Fibroblast of skin of right quadriceps (primary cell): ENCODE measurements around the gene AGAP1.

ENCODE experiments used
- DNase-seq: peaks from one replicate; pipeline ENCODE4 v3.0.0-alpha.2; 2013

AGAP1 gene

DNA sequence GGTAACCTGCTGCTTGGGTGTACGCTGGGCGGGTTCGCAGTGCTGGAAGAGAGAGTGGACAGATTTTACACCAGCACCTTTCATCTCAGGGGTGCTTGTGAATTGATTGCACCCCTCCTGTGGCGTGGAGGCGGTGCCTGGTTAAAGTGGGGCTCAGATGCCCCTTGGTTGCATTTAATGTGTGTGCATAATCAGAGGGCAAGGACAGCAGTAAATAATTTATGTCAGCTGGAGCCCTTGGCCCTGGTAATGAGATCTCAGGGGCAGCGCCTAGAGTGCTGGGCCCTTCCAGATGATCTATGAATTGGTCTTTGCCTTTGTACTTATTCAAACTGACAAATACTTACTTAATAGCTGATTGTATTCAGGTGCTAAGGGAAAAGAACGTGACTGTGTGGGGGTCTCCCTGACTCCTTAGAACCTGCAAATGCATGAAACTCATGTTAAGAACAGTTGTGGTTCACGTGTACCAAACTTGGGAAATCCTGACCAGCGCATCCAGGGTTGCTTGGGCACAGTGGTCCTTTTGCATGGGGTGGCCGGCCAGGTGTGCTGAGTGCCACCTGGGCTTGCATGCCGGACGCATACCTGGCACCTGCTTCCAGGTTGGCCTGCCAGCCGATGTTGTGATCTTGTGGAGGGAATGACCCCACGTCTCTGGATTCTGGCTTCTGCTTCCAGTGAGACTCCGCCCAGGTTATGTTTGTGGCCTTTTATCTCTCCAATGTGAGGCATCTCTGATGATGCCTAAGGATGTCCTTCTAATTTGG, 118.5 kb downstream of the AGAP1 start:
- DNase-seq, result no peak

DNA sequence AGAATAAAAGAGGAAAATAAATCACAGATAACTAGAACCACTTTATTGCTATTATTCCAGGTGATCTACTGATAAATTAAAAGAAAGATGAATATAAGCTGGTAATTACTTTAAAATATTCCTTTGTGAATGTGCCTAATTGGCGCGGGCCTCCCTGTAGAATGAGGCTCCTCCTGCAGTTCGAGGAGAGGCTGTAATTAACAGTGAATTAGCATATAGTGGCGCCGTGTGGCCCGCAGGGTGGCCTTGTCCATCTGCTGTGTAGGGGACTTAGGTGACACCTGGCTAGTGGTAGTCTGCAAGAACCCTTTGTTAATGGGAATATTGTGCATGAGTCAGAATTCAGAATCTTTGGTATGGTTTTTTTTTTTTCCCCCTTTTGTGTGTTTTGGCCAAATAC, 119.8 kb downstream of the AGAP1 start:
- DNase-seq, result no peak

GRCh38 chr2:235614176-235614860, 120.5 kb downstream of the AGAP1 start:
- DNase-seq, result no peak

- peak; percentile 85 for DNase-seq
Measured at GRCh38 chr2:235614900-235615712, 121.3 kb downstream of the AGAP1 start.

DNA sequence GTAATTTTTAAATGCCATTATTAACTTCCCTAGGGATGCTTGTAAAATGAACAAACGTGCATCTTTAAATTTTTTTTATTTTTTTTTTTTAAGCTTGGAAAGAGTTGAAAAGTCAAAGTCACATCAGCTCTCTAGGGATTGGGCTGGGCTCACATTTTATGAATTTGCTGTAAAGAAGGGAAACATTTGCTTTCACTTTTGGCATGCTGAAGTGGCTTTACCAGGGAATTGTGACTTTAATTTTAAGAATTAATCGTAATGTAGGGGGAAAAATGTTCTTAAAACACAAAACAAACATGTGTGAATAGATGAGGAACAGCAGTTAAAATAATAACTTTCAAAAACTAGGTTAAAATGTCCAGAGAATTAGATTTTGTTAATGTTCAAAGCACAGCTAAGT, 123.0 kb downstream of the AGAP1 start:
- peak; percentile 23 for DNase-seq

DNA sequence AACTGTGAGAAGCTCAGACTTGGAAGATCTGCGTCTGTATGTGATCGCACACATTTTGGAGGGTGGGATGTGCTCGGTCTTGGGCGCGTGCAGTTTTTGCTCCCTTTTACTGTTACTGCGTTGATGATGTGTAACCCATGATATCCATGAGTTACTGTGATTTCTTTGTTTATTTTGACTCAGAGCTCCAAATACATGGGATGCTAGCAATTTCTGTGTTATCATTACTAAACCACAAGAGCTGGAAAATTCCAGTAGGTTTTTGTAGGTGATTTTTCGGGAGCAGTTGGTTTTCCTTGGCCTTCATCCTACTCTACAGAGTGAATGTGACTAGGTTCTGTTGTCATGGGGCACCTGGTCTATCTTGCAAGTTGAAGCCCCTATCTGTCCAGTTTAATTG, 124.2 kb downstream of the AGAP1 start:
- DNase-seq, result peak; percentile 60

DNA sequence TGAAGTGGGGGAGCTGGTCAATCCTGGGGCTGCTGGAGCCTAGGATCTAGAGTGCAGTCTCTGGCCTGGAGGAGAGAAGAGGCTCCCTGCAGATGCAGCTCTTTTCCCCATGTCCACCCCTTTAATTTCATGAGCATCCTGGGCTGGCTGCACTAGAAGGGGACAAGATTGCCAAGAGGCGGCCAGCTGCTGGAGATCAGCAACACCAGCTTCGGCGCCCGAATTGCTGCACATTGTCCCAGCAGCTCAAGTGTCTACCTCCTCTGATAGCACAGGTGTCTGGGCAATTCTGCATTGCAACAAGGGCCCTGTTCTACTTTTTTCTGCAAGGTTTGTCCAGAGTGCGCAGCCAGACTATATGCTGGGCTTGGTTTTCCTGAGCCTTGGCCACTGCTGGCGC, 125.7 kb downstream of the AGAP1 start:
- no peak for DNase-seq

DNA sequence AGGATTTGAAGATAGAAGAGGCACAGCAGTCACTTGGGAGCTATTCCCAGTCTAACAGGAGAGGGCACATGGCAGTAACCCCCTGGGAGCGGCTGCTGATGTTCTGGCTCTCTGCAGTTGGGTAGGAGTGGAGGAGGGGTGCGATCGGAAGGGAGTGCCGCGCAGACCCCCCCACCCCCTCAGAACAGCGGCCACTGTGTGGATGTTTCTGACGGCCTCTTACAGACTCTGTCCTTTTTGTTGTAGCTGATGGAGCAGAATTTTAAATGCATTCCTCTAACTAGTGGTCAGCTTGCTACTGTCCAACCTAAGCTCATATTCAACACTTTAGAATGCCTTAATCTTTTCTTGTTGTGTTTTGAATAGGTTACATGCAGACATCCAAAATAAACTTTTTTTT, 127.9 kb downstream of the AGAP1 start:
- no peak for DNase-seq

DNA sequence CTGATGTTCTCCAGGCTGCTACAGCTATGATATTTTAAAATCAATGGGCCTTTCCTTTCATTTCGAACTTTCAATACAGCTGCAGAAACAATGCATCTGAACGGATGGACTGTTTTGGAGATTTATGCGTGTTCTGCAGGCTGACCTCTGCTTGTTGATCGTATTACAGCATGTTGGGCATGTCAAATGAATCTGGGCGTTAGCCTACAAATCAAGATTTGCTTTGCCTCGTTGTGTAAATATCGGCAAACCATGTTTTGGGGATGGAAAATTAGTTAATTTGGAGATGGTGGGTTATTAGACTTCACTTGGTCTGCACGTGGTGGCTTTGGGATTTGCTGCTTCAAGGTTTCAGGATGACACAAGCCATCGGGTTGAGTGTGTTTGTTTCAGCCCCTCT, 129.3 kb downstream of the AGAP1 start:
- no peak for DNase-seq

DNA sequence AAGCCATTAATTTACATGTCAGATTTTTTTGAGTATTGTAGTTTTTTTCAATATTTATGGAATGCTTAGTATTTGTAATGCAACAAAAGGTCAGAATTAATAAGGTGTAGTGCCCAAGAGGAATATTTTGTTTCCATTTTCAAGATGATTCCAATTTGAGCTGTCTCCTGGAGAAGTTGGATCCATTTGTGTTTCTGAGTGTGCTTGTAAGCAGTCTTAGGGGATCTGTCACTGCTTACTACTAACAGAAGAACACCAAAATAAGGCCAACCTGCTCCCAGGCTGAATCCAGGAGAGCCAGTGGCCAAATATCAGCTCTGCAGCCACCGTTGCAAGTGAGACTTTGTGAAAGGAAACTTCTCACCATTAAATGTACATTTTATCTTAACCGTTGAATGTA, 129.9 kb downstream of the AGAP1 start:
- DNase-seq, result no peak

DNA sequence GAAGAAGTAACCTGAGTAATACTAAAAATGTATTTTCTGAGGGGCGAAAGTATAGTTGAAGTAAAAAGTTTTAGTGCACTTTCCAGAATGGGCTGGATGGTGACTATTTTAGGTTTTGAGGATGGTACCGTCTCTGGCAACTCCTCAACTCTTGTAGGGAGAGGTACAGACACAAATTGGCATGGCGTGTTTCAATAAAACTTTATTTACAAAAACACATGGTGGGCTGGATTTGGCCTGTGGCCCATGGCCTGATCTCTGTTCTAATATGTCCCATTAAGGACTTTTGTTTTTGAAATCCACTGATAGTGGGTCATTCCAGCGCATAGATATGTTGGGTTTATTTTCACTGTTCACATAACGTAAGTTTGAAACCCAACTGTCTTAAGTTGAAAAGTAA, 132.8 kb downstream of the AGAP1 start:
- DNase-seq, result no peak

DNA sequence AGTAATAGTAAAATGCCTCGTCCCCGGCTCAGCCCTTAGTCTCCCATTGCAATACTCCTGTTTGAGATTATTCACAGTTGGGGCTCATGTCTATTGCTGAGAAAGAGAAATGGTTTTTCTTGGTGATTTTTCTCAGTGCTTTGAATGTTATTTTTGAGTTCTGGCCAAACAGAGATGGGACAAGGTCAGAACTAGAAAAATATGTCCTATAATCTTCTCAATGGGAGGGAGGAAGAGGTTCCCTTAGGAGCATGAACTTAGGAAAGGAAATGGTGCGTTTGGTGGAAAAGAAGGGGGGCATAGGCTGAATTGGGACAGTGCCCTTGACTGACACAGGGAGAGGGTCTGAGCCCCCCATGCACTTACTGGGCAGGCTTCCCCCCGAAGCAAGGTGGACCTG, 133.8 kb downstream of the AGAP1 start:
- DNase-seq, result no peak

DNA sequence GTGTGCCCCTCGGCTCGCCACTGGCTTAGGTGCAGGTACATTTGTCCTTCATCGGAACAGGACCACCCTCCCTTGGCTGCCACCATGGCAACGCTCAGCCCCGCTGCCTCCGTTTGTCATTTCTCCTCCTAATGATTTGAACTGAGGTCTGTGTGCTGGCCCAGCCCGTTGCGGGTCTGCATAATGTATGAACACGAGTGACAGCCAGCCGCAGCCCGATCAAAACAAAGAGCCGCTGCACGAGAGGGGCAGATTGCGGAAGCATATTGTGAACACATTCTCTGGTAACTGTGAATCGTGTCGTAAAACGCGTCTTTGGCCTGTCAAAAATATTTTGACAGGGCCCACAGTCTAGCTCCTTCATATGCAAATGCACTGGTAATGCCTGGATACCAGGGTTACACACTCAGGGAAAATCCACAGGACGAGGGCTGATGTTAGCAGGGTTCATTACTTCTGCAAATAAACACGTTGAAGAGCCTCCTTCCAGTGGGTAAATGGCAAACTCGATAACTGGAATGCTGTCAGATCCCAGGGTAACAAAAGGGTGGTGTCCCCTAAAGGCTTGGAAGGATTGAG, 137.0 kb downstream of the AGAP1 start:
- DNase-seq, result no peak

DNA sequence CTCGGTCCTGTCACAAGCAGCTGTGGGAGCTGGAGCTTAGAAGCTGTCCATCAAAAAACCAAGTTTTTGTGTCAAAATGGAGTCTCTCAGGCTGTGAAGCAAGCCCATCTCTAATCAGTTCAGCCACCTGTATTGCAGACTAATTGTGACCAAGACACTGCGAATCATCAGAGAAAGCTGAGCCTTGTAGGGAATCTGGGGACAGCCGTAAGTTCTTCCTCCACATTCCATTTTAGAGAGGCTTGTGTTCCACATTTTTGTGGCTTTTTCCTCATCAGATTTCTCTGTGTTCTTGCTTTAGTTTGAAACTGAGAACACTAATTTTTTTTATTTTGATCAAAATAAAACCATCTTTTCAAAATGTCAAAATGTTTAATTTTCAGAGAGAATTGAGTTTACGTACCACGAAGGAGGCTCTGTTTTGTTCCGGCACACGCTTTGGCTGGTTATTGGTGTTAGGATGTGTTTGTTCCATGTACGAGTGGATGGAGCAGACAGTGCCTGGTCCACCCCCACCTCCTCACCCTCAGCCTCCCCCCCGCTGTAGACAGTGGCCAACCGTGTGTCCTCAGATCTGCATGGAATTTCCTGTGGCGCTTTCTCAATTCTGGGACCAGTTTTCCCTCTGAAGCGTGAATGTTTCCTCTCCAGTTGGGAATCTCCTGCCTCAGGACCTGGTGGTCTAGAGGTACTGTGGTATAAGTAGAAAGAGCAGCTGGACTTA, 140.8 kb downstream of the AGAP1 start:
- peak; percentile 75 for DNase-seq

DNA sequence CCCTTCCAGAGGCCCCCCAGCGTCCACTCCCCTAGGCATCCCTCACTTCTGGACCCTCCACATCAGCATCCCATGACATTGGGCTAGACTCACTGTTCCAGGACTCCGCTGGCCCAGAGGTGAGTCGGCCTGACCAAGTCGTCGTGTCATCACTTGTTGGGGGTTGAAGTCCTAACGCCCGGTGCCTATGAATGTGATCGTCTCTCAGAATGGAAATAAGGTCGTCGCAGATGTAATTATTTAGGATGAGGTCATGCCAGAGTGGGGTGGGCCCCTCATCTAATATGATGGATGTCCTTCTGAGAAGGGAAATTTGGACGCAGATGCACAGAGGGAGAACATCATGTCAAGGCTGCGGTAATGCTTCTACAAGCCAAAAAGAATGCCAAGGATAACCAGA, 142.7 kb downstream of the AGAP1 start:
- DNase-seq, result no peak

DNA sequence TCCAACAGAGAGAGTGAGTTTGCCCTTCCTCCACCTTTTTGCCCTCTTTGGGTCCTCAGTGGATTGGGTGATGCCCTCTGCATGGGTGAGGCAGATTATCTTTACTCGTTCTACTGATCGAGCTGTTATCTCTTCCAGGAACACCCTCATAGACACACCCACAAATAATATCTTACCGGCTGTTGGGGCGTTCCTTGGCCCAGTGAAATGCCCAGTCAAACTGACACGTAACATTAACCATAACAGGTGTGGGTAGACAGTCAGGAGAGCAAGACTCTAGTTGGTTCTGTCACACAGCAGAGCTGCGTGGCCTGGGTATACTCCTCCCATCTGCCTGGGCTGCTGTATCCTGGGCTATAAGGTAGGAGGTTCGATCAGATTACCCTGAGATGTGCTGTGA, 144.1 kb downstream of the AGAP1 start:
- DNase-seq, result no peak

DNA sequence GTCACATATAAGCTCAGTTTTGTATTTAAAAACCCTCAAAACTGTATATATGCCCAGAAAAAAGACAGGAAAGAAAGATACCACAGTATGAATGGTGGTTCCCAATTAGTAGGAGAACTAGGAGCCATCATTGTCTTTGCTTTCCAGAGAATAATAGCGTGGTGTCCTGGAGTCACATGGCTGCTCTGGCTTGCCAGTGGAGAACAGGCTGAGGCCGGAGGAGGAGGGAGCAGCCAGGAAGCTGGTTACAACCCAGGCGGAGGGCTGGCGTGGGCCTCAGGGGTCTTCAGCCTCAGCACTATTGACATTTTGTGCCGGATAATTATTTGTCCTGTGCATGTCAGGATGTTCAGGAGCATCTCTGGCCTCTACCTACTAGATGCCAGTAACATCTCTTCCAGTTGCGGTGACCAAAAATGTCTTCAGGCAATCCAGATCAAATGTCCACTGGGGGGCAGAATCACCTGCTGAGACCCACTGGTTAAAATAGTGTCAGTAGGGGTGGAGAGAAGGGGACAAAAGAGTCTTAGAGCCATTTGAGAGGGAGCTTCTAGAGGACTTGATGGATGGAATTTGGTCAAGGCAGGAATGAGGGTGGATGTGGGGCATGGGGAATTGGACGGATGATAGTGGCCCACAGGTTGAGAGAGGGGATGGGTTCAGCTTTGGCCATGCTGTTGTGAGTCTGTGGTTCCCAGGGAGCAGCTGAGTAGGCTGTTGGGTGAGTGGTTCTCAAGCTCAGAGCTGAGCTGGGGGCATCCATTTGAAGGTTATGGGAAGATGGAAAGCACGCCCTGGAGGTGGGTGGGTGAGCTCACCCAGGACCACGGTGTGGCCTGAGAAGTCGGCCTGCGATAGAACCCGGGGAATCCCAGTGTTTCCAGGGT, 144.9 kb downstream of the AGAP1 start:
- no peak for DNase-seq

- DNase-seq, result peak; percentile 73
Measured at GRCh38 chr2:235639428-235639773, 145.6 kb downstream of the AGAP1 start.

DNA sequence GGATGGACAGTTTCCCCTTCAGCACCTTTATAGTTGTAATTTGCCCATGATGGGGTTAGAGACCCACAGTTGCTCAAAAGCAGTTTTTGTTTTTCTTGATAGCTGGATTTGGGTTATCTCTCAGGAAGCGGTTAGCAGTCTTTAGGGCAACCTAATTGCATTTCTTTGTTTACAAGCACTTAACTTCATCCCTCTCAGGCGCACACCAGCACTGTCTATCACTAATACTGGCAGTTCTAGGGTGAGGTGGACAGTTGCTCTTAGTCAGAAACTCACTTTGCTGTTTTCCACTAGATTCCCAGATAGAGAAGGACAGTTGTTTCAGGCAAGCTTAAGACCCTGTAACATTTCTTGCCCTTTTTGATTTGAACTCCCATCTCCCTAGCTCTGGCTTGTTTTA, 146.0 kb downstream of the AGAP1 start:
- no peak for DNase-seq

- DNase-seq, result no peak
Measured at GRCh38 chr2:235640377-235640776, 146.5 kb downstream of the AGAP1 start.

GRCh38 chr2:235640926-235641723, 147.3 kb downstream of the AGAP1 start:
- DNase-seq, result no peak
